Rectal smooth muscle tissue (tissue), 1 donor: ENCODE results near the gene CDRT4.

ENCODE experiments used
- H3K27ac ChIP-seq: one replicate; pipeline ENCODE4 v1.7.0; 2013; ENCODE audit warnings: low read depth, low read length, inconsistent platforms
- H3K27me3 ChIP-seq: one replicate; pipeline ENCODE4 v1.7.0; 2013; ENCODE audit warnings: low read length; ENCODE audit not compliant: control insufficient read depth, insufficient read depth
- H3K36me3 ChIP-seq: one replicate; pipeline ENCODE4 v1.7.0; 2013; ENCODE audit warnings: low read length; ENCODE audit not compliant: control insufficient read depth, insufficient read depth
- H3K4me1 ChIP-seq: one replicate; pipeline ENCODE4 v1.7.0; 2013; ENCODE audit warnings: low read length; ENCODE audit not compliant: control insufficient read depth, insufficient read depth
- H3K4me3 ChIP-seq: one replicate; pipeline ENCODE4 v1.7.0; 2013; ENCODE audit warnings: low read length
- H3K9ac ChIP-seq: one replicate; pipeline ENCODE4 v1.7.0; 2013; ENCODE audit warnings: low read length

Gene CDRT4

DNA sequence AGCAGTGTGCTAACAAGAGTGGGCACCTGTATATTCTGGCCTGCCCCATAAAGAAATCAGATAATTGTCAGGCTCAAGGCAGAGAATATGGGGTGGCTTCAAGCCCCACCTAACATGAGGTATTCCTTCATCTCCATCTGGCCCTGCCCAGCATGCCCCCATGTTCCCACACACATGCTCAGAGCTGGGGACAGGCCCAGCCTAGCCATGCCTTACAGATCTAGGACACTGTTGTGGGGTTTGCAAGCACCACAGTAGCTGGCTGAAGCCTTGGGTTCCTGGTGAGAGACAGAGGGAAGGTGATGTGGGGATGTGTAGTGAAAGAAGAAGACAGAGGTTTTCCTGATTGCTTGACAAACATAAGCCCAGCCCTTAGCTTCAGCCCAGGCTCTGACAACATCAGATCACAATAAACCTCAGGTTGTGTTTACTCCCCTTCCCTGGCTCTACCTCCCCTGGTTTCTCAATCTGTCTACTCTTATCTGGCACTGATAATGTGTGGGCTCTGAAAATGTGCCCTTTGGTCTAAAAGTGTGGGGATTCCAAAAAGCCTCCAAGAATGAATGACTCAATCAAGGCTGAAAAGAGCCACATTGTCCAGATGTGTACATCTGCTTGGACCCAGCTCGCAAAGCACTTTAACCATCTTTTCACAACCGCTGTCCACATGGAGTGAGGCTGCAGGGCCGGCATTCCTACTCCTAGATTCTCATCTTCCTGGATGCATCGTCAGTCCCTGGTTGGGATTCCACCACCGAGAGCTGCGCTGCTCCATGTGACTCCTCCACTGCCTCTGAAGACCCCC lies 34.4 kb downstream of the CDRT4 start:
- H3K36me3 ChIP-seq, result no peaks in the 10 kb centered on the region
- H3K9ac ChIP-seq, result no peak overlapping the region
- H3K27ac ChIP-seq, result peak overlapping the region; percentile 63

DNA sequence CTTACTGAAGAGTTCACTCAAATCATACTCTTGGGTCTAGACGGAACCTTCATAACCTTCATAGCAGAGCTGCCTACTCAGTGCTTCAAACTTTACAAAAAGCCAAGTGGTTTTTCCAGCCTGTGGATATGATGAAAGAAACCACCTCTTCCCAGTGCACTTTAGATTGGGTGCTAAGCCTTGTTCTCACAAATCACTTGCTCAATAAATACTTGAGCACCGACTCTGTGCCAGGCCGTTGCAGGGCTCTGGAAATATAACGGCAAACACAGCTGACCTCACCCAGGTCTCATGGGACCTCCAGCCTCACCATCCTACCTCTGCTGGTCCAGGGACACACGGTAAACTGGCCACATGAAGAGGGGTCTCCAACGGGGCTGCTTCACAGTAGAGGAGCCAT lies 35.7 kb downstream of the CDRT4 start:
- no peak overlapping the region for H3K9ac ChIP-seq
- H3K36me3 ChIP-seq, result no peaks in the 10 kb centered on the region
- H3K27me3 ChIP-seq, result no peaks in the 10 kb centered on the region
- H3K4me3 ChIP-seq, result no peak overlapping the region
- H3K4me1 ChIP-seq, result peaks cover 29% of the 10 kb centered on the region
- H3K27ac ChIP-seq, result peak overlapping the region; percentile 80

More for the DNA sequence above, 34.4 kb downstream of the CDRT4 start:
- Histone ChIP-seq H3K27me3 (no peaks in the 10 kb centered on the region), H3K4me3 (no peak overlapping the region), H3K4me1 (peaks cover 29% of the 10 kb centered on the region)

DNA sequence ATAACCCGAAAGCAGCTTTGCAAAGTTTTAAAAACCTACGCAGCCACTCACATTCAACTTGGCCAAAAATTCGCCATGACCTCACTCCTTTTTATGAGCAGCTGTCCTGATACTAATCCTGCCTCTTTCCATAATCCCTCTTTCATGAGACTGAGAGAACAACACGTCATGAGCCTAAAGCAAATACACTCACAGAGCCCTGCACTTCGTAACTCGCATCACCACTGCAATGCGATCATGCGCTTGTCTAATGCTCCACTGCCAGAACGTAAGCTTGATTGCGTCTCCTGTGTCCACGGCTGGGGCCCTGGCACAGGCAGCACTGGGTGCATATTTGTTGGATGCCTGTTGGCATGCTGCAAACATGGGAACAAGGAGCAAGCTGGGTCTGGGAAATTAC lies 36.2 kb downstream of the CDRT4 start:
- Histone ChIP-seq H3K4me3 (no peak overlapping the region), H3K27ac (peak overlapping the region; percentile 80), H3K36me3 (no peaks in the 10 kb centered on the region), H3K27me3 (no peaks in the 10 kb centered on the region), H3K4me1 (peaks cover 29% of the 10 kb centered on the region), H3K9ac (no peak overlapping the region)

DNA sequence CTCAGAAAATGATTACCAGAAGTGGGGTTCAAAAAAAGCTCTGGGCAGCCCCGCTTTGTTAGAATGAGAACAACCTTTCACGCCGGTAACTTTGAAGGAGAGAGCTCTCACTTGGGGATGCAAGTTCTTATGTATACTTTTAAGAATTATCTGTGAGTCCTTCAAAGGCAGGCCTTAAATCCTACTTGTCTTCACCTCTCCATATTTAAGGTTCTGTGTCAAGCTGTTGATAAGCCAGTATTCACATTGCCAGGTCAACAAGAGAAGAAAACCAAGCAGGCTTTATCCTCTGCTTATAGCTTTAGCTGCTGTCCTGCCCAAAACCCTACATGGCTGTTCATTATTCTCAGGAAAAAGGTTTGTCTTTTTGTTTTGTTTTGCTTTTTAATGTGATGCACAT lies 42.9 kb downstream of the CDRT4 start:
- no peaks in the 10 kb centered on the region for H3K27me3 ChIP-seq
- no peak overlapping the region for H3K27ac ChIP-seq
- no peak overlapping the region for H3K4me3 ChIP-seq
- no peaks in the 10 kb centered on the region for H3K4me1 ChIP-seq
- H3K36me3 ChIP-seq, result no peaks in the 10 kb centered on the region
- H3K9ac ChIP-seq, result no peak overlapping the region

DNA sequence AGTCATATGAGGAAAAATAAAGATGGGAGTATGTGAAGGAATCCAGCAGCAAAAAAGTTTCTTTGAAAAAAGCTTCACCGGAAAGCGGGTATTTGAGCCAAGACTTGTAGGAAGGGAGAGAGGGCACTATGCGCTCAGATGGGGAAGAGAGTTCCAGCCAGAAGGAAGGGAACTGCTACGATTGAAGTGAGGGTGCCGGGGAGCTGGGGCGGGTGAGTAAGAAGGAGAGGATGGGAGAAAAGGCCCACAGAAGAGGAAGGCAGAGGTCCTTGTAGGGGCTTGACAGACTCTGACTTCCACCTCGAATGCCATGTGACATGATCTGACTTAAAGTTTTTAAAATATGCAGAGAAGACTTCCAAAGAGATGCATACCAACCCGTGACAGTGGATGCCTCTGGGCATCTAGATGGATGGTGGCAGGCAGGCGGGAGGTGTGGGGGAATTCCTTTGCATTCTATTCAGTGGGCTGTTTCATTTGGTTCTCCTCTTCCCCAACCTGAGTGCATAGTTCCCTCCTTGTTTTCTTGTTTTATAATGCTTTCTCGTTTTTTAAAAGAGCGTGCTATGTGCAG lies 44.9 kb downstream of the CDRT4 start:
- no peaks in the 10 kb centered on the region for H3K27me3 ChIP-seq
- no peaks in the 10 kb centered on the region for H3K4me1 ChIP-seq
- no peaks in the 10 kb centered on the region for H3K36me3 ChIP-seq
- H3K9ac ChIP-seq, result no peak overlapping the region
- no peak overlapping the region for H3K4me3 ChIP-seq
- no peak overlapping the region for H3K27ac ChIP-seq

DNA sequence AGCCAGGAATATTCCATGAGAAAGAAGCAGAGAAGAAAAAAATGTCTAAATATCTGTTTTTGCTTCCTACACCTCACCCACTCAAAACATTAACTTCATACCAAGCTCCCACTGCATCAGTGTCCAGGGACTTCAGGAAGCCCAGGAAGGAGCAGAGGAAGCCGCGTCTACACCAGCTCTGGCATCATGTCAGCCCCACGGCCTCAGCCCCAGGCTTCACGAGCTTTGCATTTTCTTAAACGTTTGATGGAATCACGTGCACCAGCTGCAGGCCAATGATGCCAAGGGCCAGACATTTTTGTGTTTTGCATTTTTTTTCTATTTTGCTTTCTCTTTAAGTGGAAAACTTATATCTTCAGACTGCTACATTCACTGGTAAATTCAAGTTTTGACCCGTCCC lies 48.6 kb downstream of the CDRT4 start:
- Histone ChIP-seq H3K27ac (no peak overlapping the region), H3K27me3 (no peaks in the 10 kb centered on the region), H3K4me1 (no peaks in the 10 kb centered on the region), H3K36me3 (no peaks in the 10 kb centered on the region), H3K9ac (no peak overlapping the region), H3K4me3 (no peak overlapping the region)

DNA sequence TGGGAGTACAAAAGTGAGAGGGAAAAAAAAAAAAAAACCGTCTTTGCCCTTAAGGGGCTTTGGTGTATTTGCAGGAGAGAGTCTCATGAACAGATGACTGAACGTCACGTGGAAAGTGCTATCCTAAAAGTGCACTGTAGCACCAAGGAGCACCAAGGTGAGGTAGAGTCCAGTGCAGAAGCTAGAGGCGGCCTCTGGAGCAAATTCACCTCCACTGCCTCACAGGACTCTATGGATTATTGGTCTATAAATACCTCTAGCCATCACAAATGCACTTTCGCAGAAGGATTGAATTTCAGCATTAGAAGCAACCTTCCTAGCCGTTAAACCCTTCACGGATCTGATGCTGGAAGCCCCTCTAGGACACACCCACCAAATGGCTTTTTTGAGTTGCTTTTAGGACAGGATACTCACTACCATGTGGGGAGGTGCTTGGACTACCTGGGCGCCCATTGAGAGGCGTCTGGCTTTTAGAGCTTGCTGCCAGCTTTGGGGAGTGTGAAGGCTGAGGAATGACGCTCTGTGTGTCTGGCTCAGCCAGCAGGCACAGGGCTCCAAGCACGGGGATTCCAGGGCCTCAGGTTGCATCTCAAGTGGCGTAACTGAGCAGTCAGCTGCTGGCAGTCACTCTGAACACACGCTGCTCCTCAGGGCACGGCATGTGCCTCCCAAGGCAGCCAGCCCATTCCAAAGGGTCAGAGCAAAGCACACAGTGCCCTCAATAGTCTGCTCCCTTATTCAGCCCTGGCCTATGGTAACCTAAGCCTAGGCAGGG lies 52.7 kb downstream of the CDRT4 start:
- Histone ChIP-seq H3K4me1 (peaks cover 7% of the 10 kb centered on the region), H3K27me3 (no peaks in the 10 kb centered on the region), H3K36me3 (no peaks in the 10 kb centered on the region), H3K9ac (no peak overlapping the region), H3K27ac (no peak overlapping the region), H3K4me3 (no peak overlapping the region)

DNA sequence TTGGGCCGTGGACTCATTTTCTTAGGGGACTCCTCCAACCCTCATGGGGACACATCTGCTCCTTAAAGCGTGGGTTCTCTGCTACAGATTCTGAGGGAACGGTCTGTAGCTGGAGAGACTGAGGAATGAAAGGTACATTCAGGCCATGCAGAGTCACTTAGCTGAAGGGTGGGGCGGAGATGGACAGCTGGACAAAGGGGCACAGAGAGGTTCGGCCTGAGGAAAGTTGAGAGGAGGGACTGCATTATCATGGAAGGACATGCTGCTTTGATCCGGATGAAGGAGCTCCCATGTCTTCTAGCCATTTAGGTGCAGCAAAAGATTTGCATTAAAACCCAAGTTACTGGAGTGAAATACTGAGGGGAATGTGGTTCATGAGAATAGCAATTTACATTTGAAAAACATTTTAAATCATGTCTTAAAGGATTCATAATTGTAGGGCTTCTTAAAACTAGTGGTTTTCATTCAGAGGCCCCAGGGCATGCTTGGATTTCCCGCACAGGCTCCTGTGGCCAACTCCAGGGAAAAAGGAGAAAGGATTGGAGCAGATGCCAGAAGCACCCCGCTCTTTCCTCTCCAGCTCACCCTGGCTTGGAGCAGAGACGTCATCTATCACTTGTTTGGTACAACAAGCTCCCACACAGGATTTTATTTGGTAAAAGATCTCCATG lies 54.2 kb downstream of the CDRT4 start:
- Histone ChIP-seq H3K4me1 (peaks cover 16% of the 10 kb centered on the region), H3K4me3 (no peak overlapping the region), H3K27ac (peak overlapping the region; percentile 25), H3K27me3 (peaks cover 2% of the 10 kb centered on the region), H3K9ac (no peak overlapping the region), H3K36me3 (no peaks in the 10 kb centered on the region)

DNA sequence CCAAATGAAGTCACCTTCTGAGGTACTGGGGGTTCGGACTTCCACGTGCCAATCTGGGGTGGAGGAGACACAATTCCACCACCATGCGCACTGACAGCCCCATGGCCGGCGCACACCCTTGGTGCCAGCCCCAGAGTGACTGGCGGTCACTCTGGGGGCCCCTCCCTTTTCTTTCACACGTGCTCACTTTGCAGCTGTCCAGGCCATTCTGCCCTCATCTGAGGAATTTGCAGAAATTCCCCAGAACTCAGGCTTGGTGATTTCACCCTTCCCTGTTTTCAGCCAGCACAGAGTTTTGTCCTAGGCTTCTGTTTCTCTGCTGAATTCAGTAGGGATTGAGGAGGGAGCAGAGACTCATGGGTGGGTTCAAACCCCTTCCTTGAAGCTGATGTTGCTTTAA lies 54.8 kb downstream of the CDRT4 start:
- H3K36me3 ChIP-seq, result no peaks in the 10 kb centered on the region
- peaks cover 16% of the 10 kb centered on the region for H3K4me1 ChIP-seq
- no peak overlapping the region for H3K9ac ChIP-seq
- H3K27me3 ChIP-seq, result peaks cover 2% of the 10 kb centered on the region
- peak overlapping the region; percentile 30 for H3K27ac ChIP-seq
- H3K4me3 ChIP-seq, result no peak overlapping the region

DNA sequence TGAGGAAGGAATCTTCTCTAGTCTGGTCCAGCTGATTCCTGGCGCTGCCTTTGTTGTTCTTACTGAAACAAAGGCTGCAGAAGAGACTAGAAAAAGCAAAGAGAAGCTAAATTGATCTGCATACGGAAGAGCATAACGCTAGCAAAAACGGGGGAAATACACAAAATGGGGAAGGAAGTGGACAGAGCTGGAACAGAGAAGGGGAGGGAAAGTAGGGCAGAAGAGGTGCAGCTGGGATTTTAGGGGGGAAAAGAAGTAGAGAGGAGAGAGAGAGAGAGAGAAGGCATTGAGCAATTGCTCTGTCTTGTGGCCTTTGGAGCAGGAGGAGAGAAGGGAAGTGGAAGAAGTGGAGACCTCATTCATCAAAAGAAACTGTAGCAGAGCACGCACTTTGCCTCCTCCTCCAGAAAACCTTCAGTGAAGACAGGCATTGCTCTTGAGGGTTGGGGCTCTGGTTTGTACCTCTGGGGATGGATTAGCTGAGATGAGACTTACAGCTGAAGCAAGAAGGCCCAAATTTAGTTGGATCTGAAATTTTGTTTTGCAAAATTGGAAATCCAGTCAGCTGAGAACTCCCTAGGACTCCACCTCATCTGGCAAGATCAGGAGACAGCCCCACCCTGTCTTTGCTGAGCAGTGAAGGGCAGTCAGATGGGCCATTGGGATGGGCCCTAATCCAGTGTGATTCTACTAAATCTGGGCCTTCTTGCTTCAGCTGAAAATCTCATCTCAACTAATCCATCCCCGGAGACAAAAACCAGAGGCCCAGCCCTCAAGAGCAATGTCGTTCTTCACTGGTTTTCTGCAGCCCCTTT lies 55.8 kb downstream of the CDRT4 start:
- no peak overlapping the region for H3K9ac ChIP-seq
- no peaks in the 10 kb centered on the region for H3K36me3 ChIP-seq
- peaks cover 2% of the 10 kb centered on the region for H3K27me3 ChIP-seq
- peak overlapping the region; percentile 35 for H3K27ac ChIP-seq
- H3K4me1 ChIP-seq, result peaks cover 16% of the 10 kb centered on the region
- H3K4me3 ChIP-seq, result no peak overlapping the region

DNA sequence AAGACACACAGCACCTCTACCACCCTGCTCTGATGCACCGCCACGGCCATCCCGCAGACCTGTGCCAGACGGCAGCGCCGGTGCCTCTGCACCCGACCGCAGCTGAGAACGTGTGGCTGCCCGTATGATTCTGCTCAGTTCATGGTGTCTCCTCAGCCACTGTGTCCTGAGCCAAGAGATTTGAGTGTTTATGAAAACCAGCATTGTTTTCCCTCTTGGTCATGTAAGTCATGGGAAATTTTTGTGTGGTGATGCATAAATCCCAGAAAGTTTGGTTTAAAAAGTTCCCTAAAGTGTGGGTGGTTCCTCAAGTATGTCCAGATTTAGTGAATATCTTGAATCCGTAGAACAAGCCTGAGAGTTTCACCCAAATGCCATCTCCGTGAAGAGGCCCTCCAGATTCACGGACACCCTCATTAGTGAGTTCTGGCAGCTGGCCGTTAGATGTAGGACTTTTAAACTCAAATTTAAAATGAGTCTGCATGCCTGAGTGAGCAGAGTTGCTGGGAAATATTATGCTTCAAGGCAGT lies 57.6 kb downstream of the CDRT4 start:
- no peak overlapping the region for H3K4me3 ChIP-seq

More for the DNA sequence above, 57.6 kb downstream of the CDRT4 start:
- H3K4me1 ChIP-seq, result peaks cover 16% of the 10 kb centered on the region
- H3K36me3 ChIP-seq, result no peaks in the 10 kb centered on the region
- H3K9ac ChIP-seq, result no peak overlapping the region
- peak overlapping the region; percentile 83 for H3K27ac ChIP-seq
- H3K27me3 ChIP-seq, result peaks cover 2% of the 10 kb centered on the region
